ENCODE results near the gene HIF1A.

- TF ChIP-seq CTCF (IDR thresholded peaks at IDR 0.05) (no peak), EZH2 (IDR thresholded peaks at IDR 0.05; ENCODE audit: borderline replicate concordance, insufficient read depth, low read depth, low read length, poor library complexity, severe bottlenecking) (no peak)
Observed at GRCh38 chr14:61718039-61718438, 22.7 kb downstream of the HIF1A start.

Measured in B cell (primary cell).